ENCODE data around the gene ATP6V1B1.

The ATP6V1B1 gene

GRCh38 chr2:70928366-70928765, 7.3 kb upstream of the ATP6V1B1 start:
- DNase-seq, result no peak

DNA sequence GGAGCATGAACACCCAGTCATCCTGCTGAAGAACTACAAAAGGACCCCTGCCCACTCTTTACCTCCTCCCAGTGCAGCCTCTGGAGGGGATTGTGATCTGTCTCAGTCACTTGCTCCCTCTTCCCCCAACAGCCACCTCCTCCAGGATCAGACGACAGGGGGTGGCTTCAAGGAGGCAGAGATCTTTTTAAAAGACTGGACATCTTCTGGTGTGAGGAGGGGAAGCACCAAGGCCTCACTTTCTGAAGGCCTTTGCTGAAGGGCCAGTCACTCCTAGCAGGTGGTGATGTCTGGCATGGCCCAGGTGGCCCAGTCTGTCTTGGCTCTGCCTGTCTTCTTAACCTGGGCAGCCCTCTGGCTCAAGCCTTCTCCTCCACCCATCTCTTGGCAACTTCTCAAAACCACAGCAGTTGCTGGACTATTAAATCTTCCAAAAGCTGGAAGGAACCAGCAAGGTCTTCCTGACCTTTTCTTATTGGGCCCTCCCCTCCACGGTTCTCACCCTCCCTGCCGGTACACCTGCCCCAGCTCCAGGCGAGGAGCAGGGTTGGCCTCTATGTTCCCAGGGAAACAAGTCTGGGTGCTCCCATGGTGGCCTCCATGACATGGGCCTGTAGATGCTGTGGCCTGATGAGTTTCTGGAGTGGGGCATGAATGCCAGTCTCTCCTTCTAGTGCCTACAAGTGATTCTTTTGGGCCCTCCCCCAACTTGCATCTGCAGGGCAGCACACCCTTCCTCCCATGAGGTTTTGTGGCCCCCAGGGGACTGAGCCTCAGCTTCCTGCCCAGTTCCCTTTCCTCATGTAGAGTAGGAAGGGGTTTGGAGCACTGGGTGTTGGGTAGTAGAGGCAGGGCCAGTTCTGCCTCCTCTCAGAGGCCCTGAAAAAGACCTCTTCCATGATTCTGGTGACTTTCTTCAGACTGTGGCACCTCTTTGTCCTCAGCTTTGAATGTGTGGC, 5.0 kb upstream of the ATP6V1B1 start:
- DNase-seq, result no peak

DNA sequence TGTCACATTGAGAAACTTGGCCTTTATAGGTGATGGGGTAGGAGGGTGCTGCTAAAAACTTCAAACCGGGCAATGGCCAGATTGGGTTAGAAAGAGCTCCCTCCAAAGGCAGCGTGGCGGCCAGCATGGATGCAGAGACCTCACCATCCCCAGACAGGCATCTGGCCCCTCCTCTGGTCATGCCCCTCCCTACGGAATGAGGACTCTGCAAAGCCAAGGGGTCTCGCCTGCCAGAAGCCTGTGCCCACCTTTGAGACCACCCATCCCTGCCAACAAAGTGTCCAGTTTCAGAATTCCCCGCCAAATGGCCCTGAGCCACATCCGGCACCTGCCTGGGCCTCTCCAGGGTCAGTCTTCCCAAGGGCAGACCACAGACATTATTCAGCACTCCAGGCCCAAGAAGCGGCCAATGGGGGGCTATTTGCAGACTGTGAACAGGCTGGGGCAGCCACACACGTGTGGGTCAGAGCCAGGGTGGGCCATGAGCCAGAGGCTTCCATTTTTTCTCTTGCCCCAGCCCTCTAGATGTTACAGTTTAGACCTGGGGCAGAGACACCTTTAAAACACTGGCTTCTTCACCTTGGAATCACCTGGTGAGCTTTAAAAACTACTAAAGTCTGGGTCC, 4.2 kb upstream of the ATP6V1B1 start:
- no peak for DNase-seq

DNA sequence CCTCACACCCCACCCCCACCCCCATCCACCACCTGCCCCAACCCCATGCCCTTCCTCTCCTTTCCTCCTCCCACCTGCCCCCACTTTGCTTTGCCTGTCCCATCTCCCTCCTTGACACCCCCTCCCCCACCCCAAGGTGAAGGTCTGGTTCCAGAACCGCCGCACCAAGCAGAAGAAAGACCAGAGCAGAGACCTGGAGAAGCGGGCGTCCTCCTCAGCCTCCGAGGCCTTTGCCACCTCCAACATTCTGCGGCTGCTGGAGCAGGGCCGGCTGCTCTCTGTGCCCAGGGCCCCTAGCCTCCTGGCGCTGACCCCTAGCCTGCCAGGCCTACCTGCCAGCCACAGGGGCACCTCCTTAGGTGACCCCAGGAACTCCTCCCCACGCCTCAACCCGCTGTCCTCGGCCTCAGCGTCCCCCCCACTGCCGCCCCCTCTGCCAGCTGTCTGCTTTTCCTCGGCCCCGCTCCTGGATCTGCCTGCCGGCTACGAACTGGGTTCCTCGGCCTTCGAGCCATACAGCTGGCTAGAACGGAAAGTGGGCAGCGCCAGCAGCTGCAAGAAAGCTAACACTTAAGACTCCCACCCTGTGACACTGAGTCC, 3.0 kb upstream of the ATP6V1B1 start:
- DNase-seq, result no peak

GRCh38 chr2:70934981-70935380, 719 bp upstream of the ATP6V1B1 start:
- no peak for DNase-seq

- DNase-seq, result no peak
Observed at GRCh38 chr2:70936165-70936978, 672 bp downstream of the ATP6V1B1 start.

- no peak for DNase-seq
Observed at GRCh38 chr2:70936979-70937811, 1.5 kb downstream of the ATP6V1B1 start.

GRCh38 chr2:70937866-70938585, 2.3 kb downstream of the ATP6V1B1 start:
- no peak for DNase-seq

GRCh38 chr2:70938586-70938950, 2.9 kb downstream of the ATP6V1B1 start:
- no peak for DNase-seq

DNA sequence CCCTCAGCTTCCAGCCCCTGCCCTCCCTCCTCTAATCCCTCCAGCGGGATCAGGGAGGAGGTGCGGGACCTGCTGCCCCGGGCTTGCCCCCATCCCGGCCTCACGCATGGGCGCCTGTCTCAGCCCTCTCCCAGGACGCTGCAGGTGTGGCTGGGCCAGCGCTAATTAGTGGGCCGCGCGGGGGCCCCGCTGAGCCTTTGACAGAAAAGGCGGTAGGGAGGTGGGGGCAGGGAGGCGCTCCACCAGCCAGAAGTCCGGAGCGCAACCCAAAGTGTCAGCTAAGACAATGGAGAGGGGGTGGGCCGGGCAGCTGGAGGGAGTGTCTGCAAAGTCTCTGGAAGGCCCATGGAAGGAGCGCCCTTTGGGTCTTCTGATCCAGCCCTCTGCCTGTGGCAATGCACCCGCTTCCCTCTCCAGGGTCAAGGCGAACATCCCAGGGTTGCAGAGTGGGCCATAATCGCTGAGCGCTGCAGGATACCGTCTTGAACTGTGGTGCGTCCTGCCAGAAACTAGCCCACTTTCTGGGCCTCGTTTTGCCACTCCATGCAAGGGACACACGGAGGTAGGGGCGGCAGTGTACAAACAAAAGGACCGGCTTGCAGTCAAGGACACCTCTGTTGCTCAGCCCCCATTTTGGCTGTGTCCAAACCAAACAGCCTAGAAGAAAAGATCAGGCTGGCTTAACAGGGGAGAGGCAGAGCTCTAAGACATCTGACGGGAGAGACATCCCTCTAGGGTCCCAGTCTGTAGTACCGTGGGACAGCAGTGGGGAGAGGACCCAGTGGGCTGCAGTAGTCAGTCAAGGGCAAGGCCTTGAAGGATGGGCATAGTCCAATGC, 3.5 kb downstream of the ATP6V1B1 start:
- no peak for DNase-seq

DNA sequence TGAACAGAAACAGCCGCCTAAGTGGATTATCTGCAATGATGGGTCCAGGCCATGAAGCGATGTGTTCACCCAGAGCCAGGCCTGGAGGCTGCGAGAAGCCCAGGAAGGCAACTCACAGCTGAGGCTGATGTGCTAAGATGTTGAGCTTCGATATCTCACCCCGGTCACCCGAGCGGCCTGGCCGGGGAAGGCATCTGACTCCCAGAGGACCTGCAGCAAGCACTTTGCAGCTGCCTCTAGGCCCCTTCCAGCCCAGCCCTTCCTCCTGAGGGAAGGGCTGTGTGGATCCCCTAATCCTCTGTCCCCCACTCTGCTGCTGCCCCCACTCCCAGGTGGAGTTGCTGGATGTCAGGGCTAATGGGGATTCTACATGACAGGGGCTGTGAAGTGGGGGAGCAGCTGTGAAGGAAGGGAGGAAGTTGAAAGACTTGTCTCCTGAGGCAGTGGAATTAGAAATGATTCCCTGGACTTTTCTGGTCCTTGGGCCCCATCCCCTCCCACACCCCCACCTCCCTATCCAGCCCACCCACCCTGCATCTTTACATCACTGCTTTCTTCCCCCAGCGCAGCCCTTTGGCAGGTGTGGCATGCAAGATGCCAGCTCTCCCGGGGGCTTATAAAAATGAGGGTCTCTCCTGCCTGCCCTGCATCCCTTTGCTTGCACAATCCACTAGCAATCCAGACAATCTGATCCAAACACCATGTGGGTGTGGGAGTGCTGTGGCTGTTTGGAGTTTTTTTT, 4.3 kb downstream of the ATP6V1B1 start:
- no peak for DNase-seq

- DNase-seq, result no peak
Observed at GRCh38 chr2:70941186-70941585, 5.5 kb downstream of the ATP6V1B1 start.

DNA sequence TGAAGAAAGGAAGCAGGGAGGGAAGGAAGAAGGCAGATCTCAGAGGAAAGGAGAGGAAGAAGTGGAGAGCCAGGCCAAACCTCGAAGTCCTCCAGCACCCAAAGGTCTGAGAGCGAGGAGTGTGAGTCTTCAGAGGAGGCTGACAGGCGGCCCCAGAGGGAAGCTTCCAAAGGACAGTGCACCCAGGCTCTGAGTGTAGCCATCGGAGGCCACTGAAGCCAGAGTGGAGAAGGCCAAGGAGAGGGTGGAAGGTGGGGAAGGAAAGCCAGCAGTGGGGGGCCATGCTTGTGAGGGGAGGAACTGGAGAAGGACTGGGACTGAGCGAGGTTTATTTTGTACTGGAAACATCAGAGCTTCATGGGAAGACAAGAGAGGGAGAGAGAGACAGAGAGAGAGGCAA, 6.0 kb downstream of the ATP6V1B1 start:
- no peak for DNase-seq

DNA sequence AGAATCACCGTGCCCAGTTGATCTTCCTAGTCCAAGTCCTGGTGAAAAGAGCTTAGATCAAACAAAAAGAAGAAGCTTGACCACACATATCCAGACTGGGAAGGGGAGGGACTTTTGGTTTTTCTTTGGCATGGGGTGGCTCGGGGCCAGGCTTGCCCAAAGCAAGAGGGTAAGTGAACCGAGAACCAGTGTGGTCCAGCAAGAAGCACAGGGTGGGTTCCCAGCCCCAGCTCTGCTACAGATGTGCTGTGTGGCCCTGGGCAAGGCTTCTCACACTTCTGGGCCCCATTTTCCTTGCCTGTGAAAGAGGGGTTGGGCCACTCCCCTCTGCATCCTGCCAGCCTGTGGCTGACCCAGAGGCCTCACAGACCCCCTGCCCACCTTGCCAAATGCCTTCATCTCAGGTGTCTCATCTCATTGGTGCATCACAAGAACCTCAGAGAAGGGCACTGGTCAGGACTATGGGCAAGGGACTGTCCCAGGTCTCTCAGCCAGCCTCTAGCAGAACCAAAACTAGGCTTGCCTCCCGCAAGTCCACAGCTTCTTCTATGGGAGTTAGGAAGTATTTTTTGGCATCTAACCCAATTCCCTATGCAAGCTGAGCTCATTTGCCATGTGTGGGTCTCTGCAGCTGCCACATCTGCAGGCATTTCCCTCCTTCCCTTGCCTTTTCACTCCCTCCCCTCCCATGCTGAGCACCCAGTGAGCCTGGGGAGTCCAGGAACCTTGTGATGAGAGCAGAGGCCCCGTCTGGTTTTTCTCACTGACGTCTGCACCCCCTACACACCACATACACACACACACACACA, 6.9 kb downstream of the ATP6V1B1 start:
- DNase-seq, result no peak

DNA sequence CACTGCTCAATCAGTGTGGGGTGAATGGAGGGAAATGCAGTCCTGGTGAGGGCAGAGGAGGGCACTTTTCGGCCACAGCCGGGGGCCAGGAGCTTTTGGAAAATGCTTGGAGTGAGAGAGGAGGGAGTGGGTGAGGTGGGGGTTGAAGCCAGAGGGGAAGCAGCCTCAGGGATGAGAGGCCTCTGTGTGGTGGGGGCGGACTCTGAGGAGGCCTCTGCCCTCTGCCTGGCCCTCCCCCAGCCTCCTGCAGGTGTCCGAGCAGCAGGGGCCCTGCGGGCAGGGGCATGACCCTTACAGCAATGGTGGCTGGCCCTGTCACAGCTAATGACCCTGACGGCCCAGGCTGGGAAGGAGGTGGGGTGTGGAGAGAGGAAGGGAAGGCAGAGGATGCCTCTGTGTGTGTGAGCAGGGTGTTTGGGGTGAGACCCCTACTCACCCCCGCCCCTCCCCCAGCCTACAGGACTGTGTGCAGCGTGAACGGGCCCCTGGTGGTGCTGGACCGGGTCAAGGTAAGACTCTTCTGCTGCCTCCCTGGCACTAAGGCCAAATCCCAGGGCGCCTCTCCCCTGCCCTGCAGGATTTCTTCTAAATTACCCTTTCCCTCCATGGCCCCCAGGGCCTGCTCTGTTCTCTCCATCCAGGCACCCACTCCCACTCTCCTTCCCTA, 7.6 kb downstream of the ATP6V1B1 start:
- DNase-seq, result no peak

GRCh38 chr2:70944111-70944690, 8.5 kb downstream of the ATP6V1B1 start:
- DNase-seq, result no peak

DNA sequence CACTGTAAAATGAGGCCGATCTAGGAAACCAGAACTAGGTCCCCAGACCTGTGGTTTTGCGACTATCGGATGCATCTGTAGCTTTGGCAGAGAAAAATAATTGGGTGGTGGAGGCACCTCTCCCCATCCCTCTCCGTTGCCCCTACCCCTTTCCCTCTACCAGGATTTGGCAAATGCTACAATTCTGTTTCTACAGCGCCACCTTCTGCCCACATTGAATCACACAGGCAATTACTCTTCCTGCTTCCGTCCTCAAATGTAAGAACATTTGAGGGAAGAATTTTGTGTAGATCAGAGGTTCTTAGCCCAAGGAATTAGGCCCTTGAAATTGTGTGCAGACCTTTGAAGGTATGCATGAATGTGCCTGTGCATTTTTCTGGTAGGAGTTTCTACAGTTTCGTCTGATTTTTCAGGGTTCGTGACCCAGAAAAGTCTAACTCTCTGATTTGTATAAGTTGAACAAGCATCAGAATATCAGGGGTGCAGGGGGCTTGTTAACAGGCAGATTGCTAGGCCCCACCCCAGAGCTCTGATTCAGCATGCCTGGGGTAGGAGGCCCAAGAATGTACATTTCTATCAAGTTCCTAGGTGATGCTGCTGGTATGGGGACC, 11.2 kb downstream of the ATP6V1B1 start:
- peak; percentile 61 for DNase-seq
